Esophagus muscularis mucosa (tissue), 4 donors: ENCODE results near the gene LCOR. TPM values are rescaled to one million over a fixed set of nuclear protein-coding genes. Genes with fewer than 3 reads are reported as not detected.
A peak's percentile ranks its signal among the peaks of the same experiment; 100 is the strongest.

Experiments used
- DNase-seq: peaks from one replicate; pipeline ENCODE4 v3.0.0-alpha.2; 2017; ENCODE audit errors: extremely low spot score
- H3K27ac ChIP-seq, 4 donors: fragments of 200-600 bp; sonication (generic); replicated peaks in 1 of 4; 1 replicate in 3 of 4; 2 replicates in 1 of 4; pipeline ENCODE4 v1.5.1; 2016 to 2019; ENCODE audit warnings: mild to moderate bottlenecking in 1 of 4
- H3K27me3 ChIP-seq, 4 donors: fragments of 200-600 bp; sonication (generic); one replicate each; pipeline versions ENCODE4 v1.5.1 to v1.6.0; 2016 to 2019
- H3K36me3 ChIP-seq, 4 donors: fragments of 200-600 bp; sonication (generic); one replicate each; pipeline ENCODE4 v1.5.1; 2016 to 2019
- H3K4me1 ChIP-seq, 4 donors: fragments of 200-600 bp; sonication (generic); one replicate each; pipeline ENCODE4 v1.5.1; 2016 to 2019
- H3K4me3 ChIP-seq, 4 donors: fragments of 200-600 bp; sonication (generic); 1 replicate in 2 of 4; 2 replicates in 2 of 4; pipeline ENCODE4 v1.5.1; 2016 to 2019; ENCODE audit warnings: mild to moderate bottlenecking in 4 of 4, moderate library complexity in 1 of 4
- H3K9me3 ChIP-seq, 4 donors: fragments of 200-600 bp; sonication (generic); 1 replicate in 3 of 4; 2 replicates in 1 of 4; pipeline ENCODE4 v1.5.1; 2016 to 2019
- EP300 ChIP-seq: sonication (generic); formaldehyde crosslinking; IDR thresholded peaks from one replicate; pipeline ENCODE4 v1.6.1; 2017; ENCODE audit warnings: antibody characterized with exemption
- POLR2A ChIP-seq: fragments of 450-650 bp; IDR thresholded peaks from one replicate; pipeline ENCODE4 v1.6.1; 2017; ENCODE audit warnings: antibody characterized with exemption, moderate library complexity, mild to moderate bottlenecking, low read depth
- POLR2AphosphoS5 ChIP-seq, 2 donors: sonication (generic); formaldehyde crosslinking; IDR thresholded peaks; one replicate each; pipeline ENCODE4 v1.6.1; 2017; ENCODE audit warnings: antibody characterized with exemption in 2 of 2
- WGBS: methylation state at CpG from one replicate; pipeline ENCODE4 v1.1.5; 2018; 5-methylcytosine and 5-hydroxymethylcytosine counted together
- intact Hi-C: fragments of 100-400 bp; cut with DNase I; formaldehyde crosslinking; loops from one replicate; pipeline ENCODE4 v1.15.1; 2023
- total RNA-seq, 4 donors: library from RNA; depleted of rRNA; stranded (reverse); fragments of >200 nt; gene quantifications; one replicate each; pipeline versions ENCODE4 v1.1.0 to v1.2.1, GENCODE V29; 2016
- TF ChIP-seq, protein P1 (sequence below), 3 experiments: fragments of 200-600 bp in 2 of 3; fragments of 450-650 bp in 1 of 3; sonication (generic) in 2 of 3; IDR thresholded peaks; one replicate each; pipeline ENCODE4 v1.5.1; 2017 to 2019; ENCODE audit warnings: antibody characterized with exemption in 3 of 3, mild to moderate bottlenecking in 2 of 3, moderate library complexity in 1 of 3

Gene LCOR
- total RNA-seq, 4 donors from 2014 or later, result 23.1 to 43.2 (median 29.4) TPM

- DNase-seq, result no peak
- peak overlapping the region in 1 of 4 donors; percentile 18 for H3K4me3 ChIP-seq
- intact Hi-C loops, result loop anchor here (5.0 to 10.0 kb wide), 3 partner anchors 190 to 650 kb away; partner anchors contain the start of gene LCOR
- no peaks in the 10 kb centered on the region for H3K9me3 ChIP-seq
- peak overlapping the region; percentile 39 to 73 (median 63) for H3K27ac ChIP-seq
- no peak for TF ChIP-seq POLR2A
- no peak for TF ChIP-seq EP300
- peak in 1 of 2 donors; percentile 34 for TF ChIP-seq POLR2AphosphoS5 (IDR thresholded peaks at IDR 0.05)
- H3K4me1 ChIP-seq, result peaks cover 26 to 52% (median 44%) of the 10 kb centered on the region in 4 donors
- H3K36me3 ChIP-seq, result no peaks in the 10 kb centered on the region
- H3K27me3 ChIP-seq, result no peaks in the 10 kb centered on the region
- 48% methylated on average over 13 of the region's 13 CpGs for WGBS
Observed at GRCh38 chr10:97024168-97025073, 192.3 kb downstream of the LCOR start.

- intact Hi-C loops, result loop anchor here (5.0 to 10.0 kb wide), 3 partner anchors 191 to 651 kb away; partner anchors contain the start of gene LCOR
Observed at GRCh38 chr10:97025613-97026242, 193.6 kb downstream of the LCOR start.

DNA sequence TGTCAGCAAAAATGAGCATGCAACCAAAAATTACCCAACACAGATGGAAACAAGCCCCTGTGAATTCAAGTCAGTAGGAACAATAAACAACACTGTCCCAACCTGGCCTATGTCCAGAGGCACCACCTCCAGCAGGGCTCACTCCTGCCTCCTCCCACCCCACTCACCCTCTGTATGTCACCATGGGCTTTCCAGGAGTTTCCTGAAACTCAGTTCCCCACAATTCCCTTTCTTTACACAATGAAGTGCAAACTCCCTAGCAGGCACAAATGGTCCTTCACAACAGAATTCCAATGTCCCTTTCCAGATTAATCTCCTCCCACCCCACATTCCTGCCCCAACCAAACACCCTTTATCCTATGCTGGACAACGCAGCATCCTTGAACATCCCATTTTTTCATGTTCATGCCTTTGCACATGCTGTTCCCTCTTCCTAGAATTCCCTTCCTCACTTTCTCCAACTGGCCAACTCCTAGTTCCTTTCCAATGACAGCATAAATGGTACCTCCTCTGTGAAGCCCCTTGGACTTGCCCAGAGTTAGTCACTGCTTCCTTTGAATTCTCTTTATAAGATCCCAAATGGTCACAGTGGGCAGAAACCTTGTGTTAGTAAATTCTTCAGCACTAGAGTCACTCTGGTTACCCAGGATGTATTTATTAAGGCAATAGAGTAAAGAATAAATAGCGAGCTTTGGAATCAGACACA, 196.2 kb downstream of the LCOR start:
- intact Hi-C loops, result loop anchor here (5.0 to 10.0 kb wide), 3 partner anchors 193 to 653 kb away; partner anchors contain the start of gene LCOR
- Histone ChIP-seq H3K27me3 (peaks cover 0 to 8% (median 0%) of the 10 kb centered on the region in 4 donors), H3K4me3 (no peak overlapping the region), H3K36me3 (no peaks in the 10 kb centered on the region), H3K9me3 (no peaks in the 10 kb centered on the region), H3K4me1 (peaks cover 12 to 25% (median 22%) of the 10 kb centered on the region in 4 donors), H3K27ac (no peak overlapping the region)
- 90% methylated on average over 2 of the region's 2 CpGs for WGBS
- no peak for DNase-seq
- TF ChIP-seq EP300 (no peak), POLR2AphosphoS5 (IDR thresholded peaks at IDR 0.05) (no peak), POLR2A (no peak)
- TF ChIP-seq, protein P1, sequence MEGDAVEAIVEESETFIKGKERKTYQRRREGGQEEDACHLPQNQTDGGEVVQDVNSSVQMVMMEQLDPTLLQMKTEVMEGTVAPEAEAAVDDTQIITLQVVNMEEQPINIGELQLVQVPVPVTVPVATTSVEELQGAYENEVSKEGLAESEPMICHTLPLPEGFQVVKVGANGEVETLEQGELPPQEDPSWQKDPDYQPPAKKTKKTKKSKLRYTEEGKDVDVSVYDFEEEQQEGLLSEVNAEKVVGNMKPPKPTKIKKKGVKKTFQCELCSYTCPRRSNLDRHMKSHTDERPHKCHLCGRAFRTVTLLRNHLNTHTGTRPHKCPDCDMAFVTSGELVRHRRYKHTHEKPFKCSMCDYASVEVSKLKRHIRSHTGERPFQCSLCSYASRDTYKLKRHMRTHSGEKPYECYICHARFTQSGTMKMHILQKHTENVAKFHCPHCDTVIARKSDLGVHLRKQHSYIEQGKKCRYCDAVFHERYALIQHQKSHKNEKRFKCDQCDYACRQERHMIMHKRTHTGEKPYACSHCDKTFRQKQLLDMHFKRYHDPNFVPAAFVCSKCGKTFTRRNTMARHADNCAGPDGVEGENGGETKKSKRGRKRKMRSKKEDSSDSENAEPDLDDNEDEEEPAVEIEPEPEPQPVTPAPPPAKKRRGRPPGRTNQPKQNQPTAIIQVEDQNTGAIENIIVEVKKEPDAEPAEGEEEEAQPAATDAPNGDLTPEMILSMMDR (IDR thresholded peaks at IDR 0.05), result no peak

More at GRCh38 chr10:97025613-97026242, 193.6 kb downstream of the LCOR start:
- Histone ChIP-seq H3K4me3 (no peak overlapping the region), H3K27me3 (no peaks in the 10 kb centered on the region), H3K36me3 (no peaks in the 10 kb centered on the region), H3K27ac (no peak overlapping the region), H3K4me1 (peaks cover 19 to 39% (median 33%) of the 10 kb centered on the region in 4 donors), H3K9me3 (no peaks in the 10 kb centered on the region)
- no peak for DNase-seq
- 77% methylated on average over 9 of the region's 9 CpGs for WGBS
- TF ChIP-seq POLR2A (no peak), POLR2AphosphoS5 (IDR thresholded peaks at IDR 0.05) (no peak), EP300 (no peak)
- TF ChIP-seq, protein P1 (IDR thresholded peaks at IDR 0.05), result peak; percentile 40 to 62 (median 51)

- Histone ChIP-seq H3K27me3 (peaks cover 0 to 8% (median 0%) of the 10 kb centered on the region in 4 donors), H3K4me3 (no peak overlapping the region), H3K36me3 (no peaks in the 10 kb centered on the region), H3K4me1 (peaks cover 7 to 19% (median 18%) of the 10 kb centered on the region in 4 donors), H3K9me3 (no peaks in the 10 kb centered on the region), H3K27ac (no peak overlapping the region)
- intact Hi-C loops, result loop anchor here (5.0 to 10.0 kb wide), 3 partner anchors 194 to 654 kb away; partner anchors contain the start of gene LCOR
- WGBS, result 86% methylated on average over 3 of the region's 3 CpGs
- no peak for DNase-seq
- TF ChIP-seq EP300 (no peak), POLR2A (no peak), POLR2AphosphoS5 (IDR thresholded peaks at IDR 0.05) (no peak)
- TF ChIP-seq, protein P1 (IDR thresholded peaks at IDR 0.05), result no peak
Observed at GRCh38 chr10:97028832-97029178, 196.7 kb downstream of the LCOR start.
